Parietal lobe (tissue), 1 donor: ENCODE measurements around the gene WRAP53. TPM values are rescaled to one million over a fixed set of nuclear protein-coding genes. Genes with fewer than 3 reads are reported as not detected.

Experiments used
- total RNA-seq: library from RNA; depleted of rRNA; stranded (reverse); fragments of >200 nt; gene quantifications from one replicate; pipeline ENCODE4 v1.2.3, GENCODE V29; 2014

Gene WRAP53
- 11.6 TPM for total RNA-seq

DNA sequence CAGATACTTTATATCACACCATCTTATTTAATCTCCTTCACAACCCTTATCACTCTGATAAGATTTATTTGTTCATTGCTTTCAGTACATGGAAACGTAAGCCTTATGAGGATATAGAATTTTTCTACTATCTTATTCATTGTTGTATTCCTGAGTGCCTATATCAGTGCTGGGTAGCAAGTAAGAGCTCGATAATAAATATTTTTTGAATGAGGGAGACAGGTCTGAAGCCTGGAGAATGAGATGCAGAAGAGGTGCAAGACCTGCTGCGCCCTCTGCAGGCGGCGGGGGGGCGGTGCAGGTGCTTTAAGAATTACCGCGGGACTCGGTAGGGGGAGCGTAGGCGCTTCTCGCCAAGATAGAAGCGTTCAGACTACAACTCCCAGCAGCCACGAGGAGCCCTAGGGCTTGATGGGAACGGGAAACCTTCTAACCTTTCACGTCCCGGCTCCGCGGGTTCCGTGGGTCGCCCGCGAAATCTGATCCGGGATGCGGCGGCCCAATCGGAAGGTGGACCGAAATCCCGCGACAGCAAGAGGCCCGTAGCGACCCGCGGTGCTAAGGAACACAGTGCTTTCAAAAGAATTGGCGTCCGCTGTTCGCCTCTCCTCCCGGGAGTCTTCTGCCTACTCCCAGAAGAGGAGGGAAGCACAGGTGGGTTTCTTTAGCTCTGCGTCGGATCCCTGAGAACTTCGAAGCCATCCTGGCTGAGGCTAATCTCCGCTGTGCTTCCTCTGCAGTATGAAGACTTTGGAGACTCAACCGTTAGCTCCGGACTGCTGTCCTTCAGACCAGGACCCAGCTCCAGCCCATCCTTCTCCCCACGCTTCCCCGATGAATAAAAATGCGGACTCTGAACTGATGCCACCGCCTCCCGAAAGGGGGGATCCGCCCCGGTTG is at the start of gene WRAP53:
Gene WRAP53, plus strand, starts transcription at position 570 of the 900 bp plus-strand sequence. Its CDS starts 172 bp downstream, at position 742.

DNA sequence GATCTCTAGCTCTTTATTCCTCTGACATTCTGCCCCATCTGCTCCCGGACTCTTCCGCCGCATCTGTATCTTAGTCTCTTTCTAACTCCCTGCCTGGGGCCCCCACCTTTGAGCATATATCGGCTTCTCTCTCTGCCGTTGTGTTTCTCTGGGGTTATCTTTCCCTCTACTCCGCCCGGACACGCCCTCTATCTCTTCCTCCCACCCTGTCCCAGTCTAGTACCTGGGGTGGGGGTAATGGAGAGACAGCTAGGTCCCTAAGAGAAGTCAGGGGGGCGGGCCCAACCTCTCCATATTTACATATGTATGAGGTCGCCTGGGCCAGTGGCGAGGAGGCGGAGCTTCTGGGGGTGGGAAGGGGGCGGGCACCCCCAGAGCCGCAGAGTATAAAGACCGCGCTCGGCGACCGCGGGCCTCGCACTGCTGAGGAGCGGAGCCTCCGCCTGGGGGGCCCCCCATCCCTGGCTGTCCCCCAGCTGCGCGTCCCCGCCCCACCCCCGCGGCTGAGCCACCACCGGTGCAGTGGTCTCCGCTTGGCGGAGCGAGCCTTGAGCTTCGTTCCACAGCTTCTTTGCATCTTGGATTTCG is 37.7 kb upstream of the WRAP53 start, which contains the start of gene ATP1B2:
Gene ATP1B2, plus strand, starts transcription at position 418 of the 588 bp plus-strand sequence. CDS start 593 bp downstream, outside the sequence.

DNA sequence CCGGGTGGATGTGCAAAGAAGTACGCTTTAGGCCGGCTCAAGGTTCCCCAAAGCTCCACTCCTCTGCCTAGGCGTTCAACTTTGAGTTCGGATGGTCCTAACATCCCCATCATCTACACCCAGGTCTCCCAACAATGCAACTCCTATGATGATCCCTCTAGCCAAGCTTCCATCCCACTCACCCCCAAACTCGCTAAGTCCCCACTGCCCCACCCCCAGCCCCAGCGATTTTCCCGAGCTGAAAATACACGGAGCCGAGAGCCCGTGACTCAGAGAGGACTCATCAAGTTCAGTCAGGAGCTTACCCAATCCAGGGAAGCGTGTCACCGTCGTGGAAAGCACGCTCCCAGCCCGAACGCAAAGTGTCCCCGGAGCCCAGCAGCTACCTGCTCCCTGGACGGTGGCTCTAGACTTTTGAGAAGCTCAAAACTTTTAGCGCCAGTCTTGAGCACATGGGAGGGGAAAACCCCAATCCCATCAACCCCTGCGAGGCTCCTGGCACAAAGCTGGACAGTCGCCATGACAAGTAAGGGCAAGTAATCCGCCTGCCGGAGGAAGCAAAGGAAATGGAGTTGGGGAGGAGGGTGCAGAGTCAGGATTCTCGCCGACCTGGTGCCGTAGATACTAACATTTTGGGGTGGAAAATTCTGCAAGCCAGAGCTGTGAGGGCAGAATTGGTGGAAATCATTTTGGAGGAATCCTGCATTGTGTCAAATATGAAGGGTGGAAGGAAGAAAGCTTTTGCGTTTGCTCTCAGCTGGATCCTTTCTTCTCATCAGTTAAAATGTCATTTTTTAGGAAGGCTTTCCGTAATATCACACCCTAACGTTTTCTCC is 987 bp upstream of the WRAP53 start, which contains the start of gene TP53:
Gene TP53, minus strand, starts transcription at position 419 of the 836 bp plus-strand sequence. CDS start 10,896 bp downstream, outside the sequence.

DNA sequence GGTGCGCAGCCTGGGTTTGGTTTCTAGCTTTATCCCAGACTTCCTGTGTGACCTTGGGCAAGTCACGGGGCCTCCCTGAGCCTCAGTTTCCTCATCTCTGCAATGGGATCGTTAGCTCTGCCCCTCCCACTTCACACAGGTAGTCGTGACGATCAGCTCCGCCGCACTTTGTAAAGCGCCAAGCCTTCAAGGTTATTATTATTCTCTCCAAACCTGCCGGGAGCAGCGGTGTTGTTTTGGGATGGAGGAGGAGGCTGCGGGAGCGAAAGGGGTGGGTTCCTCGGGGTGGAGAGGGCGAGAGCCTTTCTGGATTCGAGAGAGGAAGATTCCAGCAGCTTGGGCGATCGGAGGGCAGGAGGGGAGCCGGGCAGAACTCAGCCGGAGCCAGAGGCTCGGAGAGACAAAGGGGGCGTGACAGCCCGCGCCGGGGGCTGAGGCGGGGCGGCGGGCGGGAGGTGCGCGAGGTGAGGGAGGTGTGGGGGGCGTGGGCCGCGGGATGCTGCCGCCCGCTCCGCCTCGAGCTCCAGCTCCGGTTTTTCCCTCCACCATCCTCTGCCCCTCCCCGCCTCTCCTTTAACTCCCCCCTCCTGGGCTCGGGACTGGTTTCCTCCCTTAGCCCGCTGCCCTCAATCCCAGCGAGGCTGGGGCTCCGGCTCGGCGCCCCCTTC is 16.5 kb downstream of the WRAP53 start, which contains the start of gene EFNB3:
Gene EFNB3, plus strand, starts transcription at position 602 of the 668 bp plus-strand sequence. CDS start 397 bp downstream, outside the sequence.

DNA sequence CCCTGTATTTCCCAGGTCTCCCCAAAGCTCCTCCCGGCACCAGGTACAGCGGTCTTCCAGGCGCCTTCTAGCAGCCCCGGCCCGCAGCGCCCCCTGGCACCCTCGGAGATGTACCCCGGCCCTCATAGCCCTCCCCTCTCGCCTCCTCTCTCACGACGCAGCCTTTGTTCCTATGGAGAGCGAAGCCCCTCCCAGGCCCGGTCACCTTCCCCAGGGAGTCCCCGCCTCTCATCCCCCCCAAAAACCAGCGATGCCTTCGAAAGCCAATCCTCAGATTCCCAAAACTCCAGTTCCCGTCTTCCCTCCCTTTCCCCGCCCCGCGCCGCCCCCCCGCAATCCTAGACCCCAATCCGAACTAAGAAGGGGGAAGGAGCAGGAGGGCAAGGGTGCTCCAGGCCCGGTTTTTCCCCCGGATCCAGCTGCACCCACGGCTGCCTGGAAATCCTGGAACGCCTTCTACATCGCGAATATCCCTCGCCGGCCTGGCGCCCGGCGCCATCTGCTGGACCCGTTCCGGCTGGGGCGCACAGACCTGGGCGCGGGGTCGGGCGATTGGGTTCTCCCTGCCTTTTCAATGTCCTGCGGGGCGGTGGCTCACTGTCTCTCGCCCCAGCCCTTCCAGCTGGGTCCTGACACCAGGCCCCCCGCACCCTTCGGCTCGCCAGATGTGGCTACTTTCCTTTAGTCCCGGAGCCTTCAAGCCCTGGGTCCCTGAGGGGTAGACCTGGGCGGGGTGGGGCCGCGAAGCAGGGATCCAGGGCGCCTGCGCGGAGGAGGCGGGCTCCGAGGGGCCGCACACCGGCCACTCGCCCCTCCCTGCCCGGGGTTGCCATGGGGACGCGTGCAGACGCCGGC is 28.9 kb downstream of the WRAP53 start, which contains the start of gene DNAH2:
Gene DNAH2, plus strand, starts transcription at position 844 of the 855 bp plus-strand sequence. CDS start 1,991 bp downstream, outside the sequence.

Other genes with a start within 250 kb of the WRAP53 start
- 13.1 TPM for gene FGF11, start 249.0 kb upstream of the WRAP53 start, total RNA-seq
- gene CHRNB1, start 243.4 kb upstream of the WRAP53 start, total RNA-seq, result 15.3 TPM
- gene ZBTB4, start 208.8 kb upstream of the WRAP53 start, total RNA-seq, result 20.0 TPM
- gene SLC35G6, start 207.0 kb upstream of the WRAP53 start, total RNA-seq, result not detected
- 106 TPM for gene POLR2A, start 204.1 kb upstream of the WRAP53 start, total RNA-seq
- gene TNFSF12, start 139.4 kb upstream of the WRAP53 start, total RNA-seq, result 6.6 TPM
- 0.94 TPM for gene TNFSF13, start 129.7 kb upstream of the WRAP53 start, total RNA-seq
- 67.6 TPM for gene SENP3, start 126.6 kb upstream of the WRAP53 start, total RNA-seq
- gene CD68, start 108.8 kb upstream of the WRAP53 start, total RNA-seq, result 1.6 TPM
- gene MPDU1, start 104.6 kb upstream of the WRAP53 start, total RNA-seq, result 36.6 TPM
- gene SOX15, start 98.4 kb upstream of the WRAP53 start, total RNA-seq, result 1.6 TPM
- 52.9 TPM for gene FXR2, start 73.6 kb upstream of the WRAP53 start, total RNA-seq
- 32.2 TPM for gene SAT2, start 60.7 kb upstream of the WRAP53 start, total RNA-seq
- gene SHBG, start 58.3 kb upstream of the WRAP53 start, total RNA-seq, result not detected
- gene ATP1B2, start 37.6 kb upstream of the WRAP53 start, total RNA-seq, result 16.6 TPM
- gene TP53, start 987 bp upstream of the WRAP53 start, total RNA-seq, result 15.3 TPM
- 19.7 TPM for gene EFNB3, start 16.7 kb downstream of the WRAP53 start, total RNA-seq
- 2.2 TPM for gene DNAH2, start 29.3 kb downstream of the WRAP53 start, total RNA-seq
- gene KDM6B, start 145.7 kb downstream of the WRAP53 start, total RNA-seq, result 33.5 TPM
- 1.9 TPM for gene TMEM88, start 166.6 kb downstream of the WRAP53 start, total RNA-seq
- gene NAA38, start 169.1 kb downstream of the WRAP53 start, total RNA-seq, result 24.1 TPM
- 18.2 TPM for gene CYB5D1, start 169.5 kb downstream of the WRAP53 start, total RNA-seq
- 496 TPM for gene CHD3, start 200.3 kb downstream of the WRAP53 start, total RNA-seq
- 7.5 TPM for gene RNF227, start 227.8 kb downstream of the WRAP53 start, total RNA-seq
- 7.5 TPM for gene KCNAB3, start 241.4 kb downstream of the WRAP53 start, total RNA-seq
- 32.2 TPM for gene TRAPPC1, start 243.5 kb downstream of the WRAP53 start, total RNA-seq
- gene CNTROB, start 243.7 kb downstream of the WRAP53 start, total RNA-seq, result 46.0 TPM